ENCODE measurements around the gene COMMD10.

The COMMD10 gene

DNA sequence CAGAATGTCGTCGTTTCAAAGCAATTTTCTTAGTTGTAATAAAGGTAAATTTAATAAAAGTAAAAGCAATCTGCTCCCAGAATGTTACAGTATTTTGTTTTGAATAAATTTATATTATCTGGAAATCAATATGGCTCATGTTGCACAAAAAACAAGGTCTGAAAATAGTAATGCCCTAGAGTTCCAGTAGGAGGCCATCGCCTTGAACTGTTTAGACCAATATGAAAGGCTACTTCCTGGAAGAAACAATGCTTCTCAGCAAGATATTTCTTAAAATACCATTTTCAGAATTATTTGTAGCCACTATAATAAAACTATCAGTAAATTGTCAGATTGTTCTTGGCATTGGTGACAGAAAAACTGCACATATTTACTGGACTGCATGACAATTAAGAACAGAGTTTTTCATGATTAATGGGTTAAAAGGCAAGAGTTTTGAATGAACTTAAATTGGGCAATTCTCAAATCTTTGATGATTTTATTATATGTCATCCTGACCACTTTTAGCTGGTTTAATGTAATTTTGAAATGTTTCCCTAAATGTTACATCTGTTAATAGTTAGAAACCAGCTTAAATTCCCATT lies 153.2 kb downstream of the COMMD10 start:
- no peaks in the 10 kb centered on the region for H3K79me2 ChIP-seq (ENCODE audit: insufficient read depth, low read length)
- TF ChIP-seq EZH2phosphoT487 (conservative IDR thresholded peaks at IDR 0.05; ENCODE audit: low read length): no peak
- TF ChIP-seq, protein P1, sequence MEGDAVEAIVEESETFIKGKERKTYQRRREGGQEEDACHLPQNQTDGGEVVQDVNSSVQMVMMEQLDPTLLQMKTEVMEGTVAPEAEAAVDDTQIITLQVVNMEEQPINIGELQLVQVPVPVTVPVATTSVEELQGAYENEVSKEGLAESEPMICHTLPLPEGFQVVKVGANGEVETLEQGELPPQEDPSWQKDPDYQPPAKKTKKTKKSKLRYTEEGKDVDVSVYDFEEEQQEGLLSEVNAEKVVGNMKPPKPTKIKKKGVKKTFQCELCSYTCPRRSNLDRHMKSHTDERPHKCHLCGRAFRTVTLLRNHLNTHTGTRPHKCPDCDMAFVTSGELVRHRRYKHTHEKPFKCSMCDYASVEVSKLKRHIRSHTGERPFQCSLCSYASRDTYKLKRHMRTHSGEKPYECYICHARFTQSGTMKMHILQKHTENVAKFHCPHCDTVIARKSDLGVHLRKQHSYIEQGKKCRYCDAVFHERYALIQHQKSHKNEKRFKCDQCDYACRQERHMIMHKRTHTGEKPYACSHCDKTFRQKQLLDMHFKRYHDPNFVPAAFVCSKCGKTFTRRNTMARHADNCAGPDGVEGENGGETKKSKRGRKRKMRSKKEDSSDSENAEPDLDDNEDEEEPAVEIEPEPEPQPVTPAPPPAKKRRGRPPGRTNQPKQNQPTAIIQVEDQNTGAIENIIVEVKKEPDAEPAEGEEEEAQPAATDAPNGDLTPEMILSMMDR (IDR thresholded peaks at IDR 0.05; ENCODE audit: insufficient read depth, low read length, poor library complexity, severe bottlenecking): no peak
- H3K9me3 ChIP-seq (ENCODE audit: insufficient read depth, low read length): no peaks in the 10 kb centered on the region
- H3K27ac ChIP-seq (ENCODE audit: low read depth, low read length): no peak overlapping the region
- H3K27me3 ChIP-seq (ENCODE audit: low read length): no peaks in the 10 kb centered on the region
- H4K20me1 ChIP-seq (ENCODE audit: low read depth, low read length): no peaks in the 10 kb centered on the region
- no peak overlapping the region for H3K4me3 ChIP-seq (ENCODE audit: insufficient read depth, low read length, poor library complexity, severe bottlenecking)
- H3K9me2 ChIP-seq (replicated peaks; ENCODE audit: insufficient read depth, low read length): no peaks in the 10 kb centered on the region
- no peaks in the 10 kb centered on the region for H3K36me3 ChIP-seq (ENCODE audit: low read length)
- no peak overlapping the region for H3K4me2 ChIP-seq (ENCODE audit: low read depth, low read length, poor library complexity, severe bottlenecking)
- H3F3A ChIP-seq (ENCODE audit: insufficient read depth): no peaks in the 10 kb centered on the region
- H3K9ac ChIP-seq (ENCODE audit: low read length): no peak overlapping the region
- no peak overlapping the region for H2AFZ ChIP-seq (ENCODE audit: low read depth, low read length, severe bottlenecking)

DNA sequence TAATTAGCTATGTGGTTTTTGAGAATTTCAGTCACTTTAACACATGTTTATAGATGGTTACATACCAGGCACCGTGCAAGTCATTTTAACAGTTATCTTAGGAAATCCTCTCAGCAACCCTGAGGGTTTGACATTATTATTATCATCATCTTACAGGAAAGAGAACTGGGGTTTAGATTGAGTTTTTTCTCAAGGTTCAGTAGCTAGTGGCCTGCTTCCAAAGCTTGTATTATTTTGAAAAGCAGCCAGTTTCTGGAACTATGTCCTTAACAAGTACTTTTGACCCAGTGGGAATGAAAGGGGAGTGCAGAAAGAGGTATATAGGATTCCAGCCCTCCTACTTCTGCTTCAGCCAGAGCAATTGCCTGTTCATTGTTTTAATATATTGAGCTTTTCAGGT lies 157.5 kb downstream of the COMMD10 start:
- Histone ChIP-seq H2AFZ (ENCODE audit: low read depth, low read length, severe bottlenecking) (no peak overlapping the region), H3K9me2 (replicated peaks; ENCODE audit: insufficient read depth, low read length) (no peaks in the 10 kb centered on the region), H3K36me3 (ENCODE audit: low read length) (no peaks in the 10 kb centered on the region), H3K9ac (ENCODE audit: low read length) (no peak overlapping the region), H3K27ac (ENCODE audit: low read depth, low read length) (no peak overlapping the region), H3K9me3 (ENCODE audit: insufficient read depth, low read length) (0 out of 2 replicates have a peak, but pooled peaks cover 4% of the 10 kb centered on the region), H3K27me3 (ENCODE audit: low read length) (no peaks in the 10 kb centered on the region), H3K4me2 (ENCODE audit: low read depth, low read length, poor library complexity, severe bottlenecking) (no peak overlapping the region), H3F3A (ENCODE audit: insufficient read depth) (no peaks in the 10 kb centered on the region), H3K79me2 (ENCODE audit: insufficient read depth, low read length) (no peaks in the 10 kb centered on the region), H3K4me3 (ENCODE audit: insufficient read depth, low read length, poor library complexity, severe bottlenecking) (no peak overlapping the region), H4K20me1 (ENCODE audit: low read depth, low read length) (no peaks in the 10 kb centered on the region)
- no peak for TF ChIP-seq EZH2phosphoT487 (conservative IDR thresholded peaks at IDR 0.05; ENCODE audit: low read length)
- TF ChIP-seq, protein P1 (IDR thresholded peaks at IDR 0.05; ENCODE audit: insufficient read depth, low read length, poor library complexity, severe bottlenecking): no peak

DNA sequence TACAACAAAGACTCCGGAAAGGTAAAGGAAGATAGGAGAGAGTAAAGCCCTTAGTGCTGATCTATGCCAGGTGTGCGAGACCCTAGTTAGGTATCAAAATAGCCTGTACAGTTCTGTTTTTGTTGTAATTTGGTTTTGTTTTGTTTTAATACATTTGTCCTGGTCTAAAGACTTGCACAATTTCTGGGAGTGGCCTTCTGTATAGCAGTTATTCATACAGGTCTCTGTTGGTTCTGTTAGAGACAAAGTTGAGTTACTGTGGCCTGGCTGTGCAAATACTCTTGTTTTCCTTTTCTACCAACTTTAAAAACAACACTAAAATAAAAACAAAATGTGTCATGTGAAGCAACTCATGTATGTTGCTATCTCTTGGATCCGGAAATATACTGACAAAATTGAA lies 163.6 kb downstream of the COMMD10 start:
- no peak overlapping the region for H2AFZ ChIP-seq (ENCODE audit: low read depth, low read length, severe bottlenecking)
- no peaks in the 10 kb centered on the region for H3K9me2 ChIP-seq (replicated peaks; ENCODE audit: insufficient read depth, low read length)
- no peaks in the 10 kb centered on the region for H3K27me3 ChIP-seq (ENCODE audit: low read length)
- peaks cover 5% of the 10 kb centered on the region; the same call in 1 of the 2 replicates for H3F3A ChIP-seq (ENCODE audit: insufficient read depth)
- H3K9me3 ChIP-seq (ENCODE audit: insufficient read depth, low read length): 0 out of 2 replicates have a peak, but pooled peaks cover 4% of the 10 kb centered on the region
- no peak overlapping the region for H3K27ac ChIP-seq (ENCODE audit: low read depth, low read length)
- no peak overlapping the region for H3K4me2 ChIP-seq (ENCODE audit: low read depth, low read length, poor library complexity, severe bottlenecking)
- no peak for TF ChIP-seq EZH2phosphoT487 (conservative IDR thresholded peaks at IDR 0.05; ENCODE audit: low read length)
- TF ChIP-seq, protein P1 (IDR thresholded peaks at IDR 0.05; ENCODE audit: insufficient read depth, low read length, poor library complexity, severe bottlenecking): no peak
- no peaks in the 10 kb centered on the region for H3K36me3 ChIP-seq (ENCODE audit: low read length)
- H3K4me3 ChIP-seq (ENCODE audit: insufficient read depth, low read length, poor library complexity, severe bottlenecking): no peak overlapping the region
- H4K20me1 ChIP-seq (ENCODE audit: low read depth, low read length): no peaks in the 10 kb centered on the region
- no peaks in the 10 kb centered on the region for H3K79me2 ChIP-seq (ENCODE audit: insufficient read depth, low read length)
- no peak overlapping the region for H3K9ac ChIP-seq (ENCODE audit: low read length)
